ENCODE results near the gene TDRD1.

The TDRD1 gene

GRCh38 chr10:114266521-114266920, 87.4 kb downstream of the TDRD1 start:
- DNase-seq (ENCODE audit: low spot score), result no peak

GRCh38 chr10:114271075-114271778, 92.1 kb downstream of the TDRD1 start:
- no peak for DNase-seq (ENCODE audit: low spot score)

- DNase-seq (ENCODE audit: low spot score), result no peak
Observed at GRCh38 chr10:114271779-114272167, 92.6 kb downstream of the TDRD1 start.

- no peak for DNase-seq (ENCODE audit: low spot score)
Observed at GRCh38 chr10:114272696-114273095, 93.5 kb downstream of the TDRD1 start.

GRCh38 chr10:114273910-114274309, 94.8 kb downstream of the TDRD1 start:
- no peak for DNase-seq (ENCODE audit: low spot score)

- no peak for DNase-seq (ENCODE audit: low spot score)
Observed at GRCh38 chr10:114274616-114275453, 95.7 kb downstream of the TDRD1 start.

- DNase-seq (ENCODE audit: low spot score), result no peak
Observed at GRCh38 chr10:114276066-114276465, 96.9 kb downstream of the TDRD1 start.

GRCh38 chr10:114276671-114277070, 97.5 kb downstream of the TDRD1 start:
- DNase-seq (ENCODE audit: low spot score), result no peak

- DNase-seq (ENCODE audit: low spot score), result no peak
Observed at GRCh38 chr10:114278140-114278883, 99.2 kb downstream of the TDRD1 start.

- DNase-seq (ENCODE audit: low spot score), result no peak
Observed at GRCh38 chr10:114278884-114279191, 99.7 kb downstream of the TDRD1 start.

- DNase-seq (ENCODE audit: low spot score), result no peak
Observed at GRCh38 chr10:114279289-114279688, 100.1 kb downstream of the TDRD1 start.

GRCh38 chr10:114279901-114280644, 100.9 kb downstream of the TDRD1 start:
- no peak for DNase-seq (ENCODE audit: low spot score)

- DNase-seq (ENCODE audit: low spot score), result no peak
Observed at GRCh38 chr10:114281006-114281405, 101.9 kb downstream of the TDRD1 start.

- no peak for DNase-seq (ENCODE audit: low spot score)
Observed at GRCh38 chr10:114281461-114281860, 102.3 kb downstream of the TDRD1 start.
